Panc1 (cell line): ENCODE measurements around the gene EEA1. TPM values are rescaled to one million over a fixed set of nuclear protein-coding genes. Genes with fewer than 3 reads are reported as not detected.

ENCODE experiments used
- ATAC-seq: fragments of 200-7000 bp; cut with Tn5 transposase; 2 replicates; pipeline ENCODE4 v1.9.1; 2020; ENCODE audit warnings: mild to moderate bottlenecking, moderate library complexity
- BruUV-seq: library from RNA; stranded (reverse); fragments of 400-500 nt; replicated peaks from 2 replicates; lab custom pipeline; 2021; lab: Mats Ljungman, UMichigan
- CTCF ChIA-PET: fragments of 300-600 bp; sonication (Branson Sonifier 250); formaldehyde crosslinking; loops from one replicate; lab custom pipeline; 2022; ENCODE audit warnings: antibody characterized with exemption; lab: Charles Lee
- POLR2A ChIA-PET: fragments of 300-600 bp; sonication (Branson Sonifier 250); formaldehyde crosslinking; loops from one replicate; lab custom pipeline; 2022; ENCODE audit warnings: antibody characterized with exemption; lab: Charles Lee
- DNase-seq: peaks from one replicate; pipeline ENCODE4 v3.0.0-alpha.2; 2010; ENCODE audit warnings: low read depth, low spot score
- H3K27ac ChIP-seq: 2 replicates; pipeline ENCODE4 v1.5.1; 2011; ENCODE audit warnings: mild to moderate bottlenecking, low read length, inconsistent platforms
- H3K27me3 ChIP-seq: fragments of 200-500 bp; sonication (Bioruptor generic); 2 replicates; pipeline ENCODE4 v1.6.0; 2014; ENCODE audit warnings: low read length, inconsistent platforms; ENCODE audit not compliant: control insufficient read depth, insufficient read depth
- H3K36me3 ChIP-seq: fragments of 200-500 bp; sonication (Bioruptor generic); 2 replicates; pipeline ENCODE4 v1.5.1; 2014; ENCODE audit warnings: inconsistent platforms, mild to moderate bottlenecking, low read length, moderate library complexity; ENCODE audit not compliant: control insufficient read depth, insufficient read depth
- H3K4me1 ChIP-seq: 2 replicates; pipeline ENCODE4 v1.5.1; 2011; ENCODE audit warnings: inconsistent platforms, mild to moderate bottlenecking, low read length, moderate library complexity; ENCODE audit not compliant: control insufficient read depth, insufficient read depth
- H3K4me3 ChIP-seq, 2 experiments: 2 replicates each; pipeline ENCODE4 v1.5.1; 2011 to 2012; ENCODE audit warnings: low read depth in 2 of 2, low read length in 2 of 2, mild to moderate bottlenecking in 2 of 2, inconsistent platforms in 1 of 2, moderate library complexity in 1 of 2
- H3K9me3 ChIP-seq: fragments of 200-500 bp; sonication (Bioruptor generic); 2 replicates; pipeline ENCODE4 v1.5.1; 2014; ENCODE audit warnings: low read depth, mild to moderate bottlenecking, inconsistent platforms, low read length, moderate library complexity; ENCODE audit not compliant: control insufficient read depth, insufficient read depth
- CTCF ChIP-seq: fragments of 450-650 bp; IDR thresholded peaks from 2 replicates; pipeline ENCODE4 v1.5.1; 2017; ENCODE audit warnings: mild to moderate bottlenecking
- POLR2AphosphoS5 ChIP-seq: IDR thresholded peaks from 2 replicates; pipeline ENCODE4 v1.6.1; 2012; ENCODE audit warnings: mild to moderate bottlenecking, low read depth, low read length, moderate library complexity
- REST ChIP-seq, 2 experiments: IDR thresholded peaks; 2 replicates each; pipeline ENCODE4 v1.6.1; 2011 to 2012; ENCODE audit warnings: low read depth in 2 of 2, control low read depth in 1 of 2, low read length in 1 of 2, mild to moderate bottlenecking in 1 of 2, moderate library complexity in 1 of 2; ENCODE audit not compliant: insufficient read depth in 1 of 2
- SIN3A ChIP-seq: IDR thresholded peaks from 2 replicates; pipeline ENCODE4 v1.6.1; 2012; ENCODE audit warnings: low read depth, mild to moderate bottlenecking, low read length, moderate library complexity, borderline replicate concordance; ENCODE audit not compliant: insufficient read depth
- TCF7L2 ChIP-seq: IDR thresholded peaks from 2 replicates; pipeline ENCODE4 v1.6.1; 2011; ENCODE audit warnings: mild to moderate bottlenecking, low read depth, low read length, inconsistent platforms
- in situ Hi-C: cut with HindIII; loops from 2 replicates; pipeline ENCODE4 v1.10.0; 2016; ENCODE audit warnings: low sequenced_read_pairs, low pct_unique_long_range_greater_than_20kb
- intact Hi-C: fragments of 100-400 bp; cut with micrococcal nuclease; formaldehyde crosslinking; loops from one replicate; pipeline ENCODE4 v1.10.0; 2022; ENCODE audit not compliant: unreplicated experiment
- total RNA-seq: library from RNA; stranded (reverse); gene quantifications from one replicate; pipeline ENCODE4 v1.2.1, GENCODE V29; 2021; ENCODE audit not compliant: unreplicated experiment

Gene EEA1
- total RNA-seq, 1 experiment from 2014 or later: 15.1 TPM

GRCh38 chr12:92786045-92786444 lies 143.1 kb downstream of the EEA1 start:
- Histone ChIP-seq H3K4me3 (no peak overlapping the region), H3K27me3 (no peaks in the 10 kb centered on the region), H3K36me3 (no peaks in the 10 kb centered on the region; the same call in 1 of the 2 replicates), H3K4me1 (no peaks in the 10 kb centered on the region), H3K9me3 (no peaks in the 10 kb centered on the region), H3K27ac (no peak overlapping the region)
- CTCF ChIA-PET: no interaction called here
- POLR2A ChIA-PET: no interaction called here
- DNase-seq (no peak), ATAC-seq (no peak)
- BruUV-seq: no TSS peak
- in situ Hi-C loops: no loop called here
- TF ChIP-seq TCF7L2: no peak
- no peak for TF ChIP-seq POLR2AphosphoS5
- TF ChIP-seq SIN3A: no peak
- no peak for TF ChIP-seq REST (IDR thresholded peaks at IDR 0.05; ENCODE audit: insufficient read depth in 1 of 2, low read depth in 2 of 2, low read length in 1 of 2)
- TF ChIP-seq CTCF: no peak
- intact Hi-C loops: loop anchor here (5.0 to 10.0 kb wide), 3 partner anchors 141 to 611 kb away; partner anchors contain the start of gene EEA1

- CTCF ChIA-PET: no interaction called here
- in situ Hi-C loops (no loop called here), intact Hi-C loops (loop anchor here (5.0 to 10.0 kb wide), 3 partner anchors 142 to 612 kb away; partner anchors contain the start of gene EEA1)
- Histone ChIP-seq H3K36me3 (no peaks in the 10 kb centered on the region; the same call in 1 of the 2 replicates), H3K9me3 (no peaks in the 10 kb centered on the region), H3K4me1 (no peaks in the 10 kb centered on the region), H3K27ac (no peak overlapping the region), H3K27me3 (no peaks in the 10 kb centered on the region), H3K4me3 (no peak overlapping the region)
- TF ChIP-seq POLR2AphosphoS5 (no peak), CTCF (no peak), TCF7L2 (no peak), REST (IDR thresholded peaks at IDR 0.05; ENCODE audit: insufficient read depth in 1 of 2, low read depth in 2 of 2, low read length in 1 of 2) (no peak), SIN3A (no peak)
- POLR2A ChIA-PET: no interaction called here
- ATAC-seq (peak; percentile 70; the same call in 1 of the 2 replicates), DNase-seq (no peak)
- no TSS peak for BruUV-seq
These were observed 143.5 kb downstream of the EEA1 start for GRCh38 chr12:92785563-92785950.
